HG02678 (cell line): ENCODE results near the gene EMC6.
A peak's percentile ranks its signal among the peaks of the same experiment; 100 is the strongest.

Source experiments
- ATAC-seq: cut with Tn5 transposase; IDR thresholded peaks from one replicate; pipeline ENCODE4 v1.9.1; 2021; ENCODE audit warnings: mild to moderate bottlenecking, moderate library complexity; ENCODE audit not compliant: unreplicated experiment

The EMC6 gene

DNA sequence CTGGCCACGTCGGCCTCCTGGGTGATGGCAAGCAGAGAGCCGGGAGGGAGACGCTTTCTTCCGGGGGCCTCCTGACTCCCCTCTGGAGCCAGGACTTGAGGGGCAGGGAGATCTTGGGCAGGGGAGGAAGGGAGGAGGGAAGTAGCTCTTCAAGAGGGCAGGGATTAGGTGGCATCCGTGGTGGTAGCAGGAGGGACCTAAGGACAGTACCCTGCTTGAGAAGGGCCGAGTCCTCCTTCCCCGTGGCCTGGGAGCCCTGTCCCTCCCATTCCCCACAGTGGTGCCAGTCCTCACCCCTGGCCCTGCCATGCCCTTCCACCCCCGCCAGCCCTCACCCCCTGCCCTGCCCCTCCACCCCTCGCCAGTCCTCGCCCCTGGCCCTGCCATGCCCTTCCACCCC lies 12.8 kb upstream of the EMC6 start:
- no peak for ATAC-seq

DNA sequence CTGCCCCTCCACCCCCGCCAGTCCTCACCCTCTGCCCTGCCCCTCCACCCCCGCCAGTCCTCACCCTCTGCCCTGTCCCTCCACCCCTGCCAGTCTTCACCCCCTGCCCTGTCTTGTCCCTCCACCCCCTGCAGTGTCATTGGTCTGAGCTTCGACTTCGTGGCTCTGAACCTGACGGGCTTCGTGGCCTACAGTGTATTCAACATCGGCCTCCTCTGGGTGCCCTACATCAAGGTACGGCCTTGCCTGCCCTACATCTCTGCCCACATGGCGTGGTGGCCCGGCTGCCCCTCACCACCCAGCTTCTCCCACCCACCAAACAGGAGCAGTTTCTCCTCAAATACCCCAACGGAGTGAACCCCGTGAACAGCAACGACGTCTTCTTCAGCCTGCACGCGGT lies 12.3 kb upstream of the EMC6 start:
- no peak for ATAC-seq

- ATAC-seq: no peak
Observed at GRCh38 chr17:3656755-3657587, 11.6 kb upstream of the EMC6 start.

DNA sequence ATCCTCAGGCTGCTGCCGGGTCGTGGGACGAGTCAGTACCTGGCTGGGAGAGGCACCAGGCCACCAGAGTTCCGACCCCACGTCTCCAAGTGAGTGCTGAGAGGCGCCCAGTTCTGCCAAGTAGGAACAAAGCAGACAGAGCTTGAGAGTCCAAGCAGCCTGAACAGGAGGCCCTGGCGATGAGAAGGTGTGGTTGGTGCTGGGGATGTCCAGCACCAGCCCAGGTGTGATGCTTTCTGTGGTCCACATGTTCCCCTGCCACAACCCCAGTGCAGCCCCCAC lies 11.1 kb upstream of the EMC6 start:
- ATAC-seq: no peak

- ATAC-seq: no peak
Observed at GRCh38 chr17:3657874-3658783, 10.5 kb upstream of the EMC6 start.

DNA sequence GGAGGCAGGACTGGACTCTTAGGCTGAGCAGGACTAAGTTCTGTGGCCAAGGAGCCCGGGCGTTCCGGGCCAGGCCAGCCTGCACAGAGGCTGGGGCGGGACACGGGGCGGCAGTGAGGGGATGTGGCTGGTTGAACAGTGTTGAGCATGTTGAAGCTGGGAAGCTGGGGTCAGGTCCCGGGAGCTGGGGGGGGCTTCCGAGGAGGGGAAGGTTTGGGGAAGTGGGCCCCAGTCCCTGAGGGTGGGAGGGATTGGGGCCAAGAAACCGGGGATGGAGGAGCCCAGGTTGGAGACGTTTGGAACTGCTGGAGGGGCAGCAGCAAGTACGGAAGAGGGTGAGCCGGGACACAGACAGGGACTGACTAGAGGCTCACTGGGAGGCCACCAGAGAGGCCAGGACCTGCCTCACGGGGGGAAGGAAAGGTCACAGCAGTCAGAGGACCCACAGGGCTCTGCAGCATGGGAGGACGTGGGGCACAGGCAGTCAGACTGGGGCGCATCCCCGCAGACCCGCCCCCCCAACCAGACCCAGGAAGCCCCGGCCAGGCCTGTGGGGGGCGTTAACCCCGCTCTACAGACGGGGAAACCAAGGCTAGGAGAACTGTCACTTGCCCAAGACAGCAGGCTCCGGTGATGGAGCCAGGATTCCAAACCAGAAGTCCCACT lies 9.7 kb upstream of the EMC6 start:
- no peak for ATAC-seq

- no peak for ATAC-seq
Observed at GRCh38 chr17:3659541-3660111, 9.0 kb upstream of the EMC6 start.

- ATAC-seq: no peak
Observed at GRCh38 chr17:3660311-3660891, 8.2 kb upstream of the EMC6 start.

DNA sequence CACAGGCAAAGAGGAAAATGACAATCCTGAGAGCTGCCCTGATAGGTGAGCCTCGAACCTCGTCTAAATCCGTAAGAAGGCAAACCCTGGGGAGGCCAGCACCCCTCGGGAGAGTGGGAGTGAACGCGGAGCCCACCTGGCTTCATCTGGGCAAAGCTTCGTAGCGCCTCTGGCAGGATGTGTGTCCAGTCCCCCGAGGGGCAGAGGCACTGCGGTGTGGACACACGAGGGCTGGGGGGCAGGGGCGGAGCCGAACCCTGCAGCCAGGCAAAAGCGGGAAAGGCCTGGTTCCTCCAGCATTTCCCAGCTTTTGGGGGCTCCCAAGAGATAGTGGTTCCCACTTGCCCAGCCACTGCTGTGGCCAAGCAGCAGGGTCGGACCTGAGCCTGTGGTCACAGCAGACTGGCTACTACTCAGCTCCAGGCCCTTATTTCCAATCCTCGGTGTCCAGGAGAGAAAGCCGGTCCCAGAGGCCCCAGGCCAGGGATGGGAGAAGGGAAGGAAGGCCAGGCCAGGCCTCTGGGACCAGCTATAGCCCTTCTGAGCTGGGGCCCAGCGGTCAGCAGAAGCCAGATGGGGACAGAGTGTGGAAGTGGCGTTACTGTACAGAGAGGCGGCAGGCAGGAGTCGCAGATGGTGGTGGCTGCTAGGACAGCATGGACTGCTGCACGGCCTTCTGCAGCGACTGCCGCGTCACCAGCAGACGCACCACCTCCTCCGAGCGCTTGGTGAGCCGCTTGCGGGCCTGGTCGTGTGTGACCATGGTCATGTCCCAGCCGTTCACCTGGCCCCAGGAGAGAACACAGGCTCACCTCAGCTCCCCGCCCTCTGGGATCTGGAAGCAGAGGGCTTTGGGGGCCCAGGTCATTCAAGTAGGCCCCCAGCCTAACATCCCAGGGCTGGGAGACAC lies 5.3 kb upstream of the EMC6 start:
- ATAC-seq: no peak

DNA sequence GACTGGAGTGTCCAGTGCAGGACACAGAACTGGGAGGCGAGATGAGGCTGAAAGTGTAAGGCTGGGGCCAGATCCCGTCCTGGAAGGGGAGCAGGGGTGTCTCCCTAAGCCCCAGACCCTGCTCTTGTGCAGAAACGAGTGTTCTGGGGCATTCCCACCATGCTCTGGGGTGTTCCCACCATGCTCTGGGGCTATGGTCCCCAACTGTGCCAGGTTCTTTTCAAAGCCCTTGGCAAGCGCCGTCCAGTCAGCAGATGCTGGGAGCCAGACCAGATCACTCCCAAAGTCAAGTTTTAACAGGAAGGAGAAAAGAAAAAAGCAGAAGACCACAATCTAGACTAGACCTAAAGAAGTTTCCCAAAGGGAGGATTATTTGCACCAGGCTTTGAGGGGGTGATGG lies 2.8 kb upstream of the EMC6 start:
- ATAC-seq: no peak

- no peak for ATAC-seq
Observed at GRCh38 chr17:3666516-3666915, 2.1 kb upstream of the EMC6 start.

DNA sequence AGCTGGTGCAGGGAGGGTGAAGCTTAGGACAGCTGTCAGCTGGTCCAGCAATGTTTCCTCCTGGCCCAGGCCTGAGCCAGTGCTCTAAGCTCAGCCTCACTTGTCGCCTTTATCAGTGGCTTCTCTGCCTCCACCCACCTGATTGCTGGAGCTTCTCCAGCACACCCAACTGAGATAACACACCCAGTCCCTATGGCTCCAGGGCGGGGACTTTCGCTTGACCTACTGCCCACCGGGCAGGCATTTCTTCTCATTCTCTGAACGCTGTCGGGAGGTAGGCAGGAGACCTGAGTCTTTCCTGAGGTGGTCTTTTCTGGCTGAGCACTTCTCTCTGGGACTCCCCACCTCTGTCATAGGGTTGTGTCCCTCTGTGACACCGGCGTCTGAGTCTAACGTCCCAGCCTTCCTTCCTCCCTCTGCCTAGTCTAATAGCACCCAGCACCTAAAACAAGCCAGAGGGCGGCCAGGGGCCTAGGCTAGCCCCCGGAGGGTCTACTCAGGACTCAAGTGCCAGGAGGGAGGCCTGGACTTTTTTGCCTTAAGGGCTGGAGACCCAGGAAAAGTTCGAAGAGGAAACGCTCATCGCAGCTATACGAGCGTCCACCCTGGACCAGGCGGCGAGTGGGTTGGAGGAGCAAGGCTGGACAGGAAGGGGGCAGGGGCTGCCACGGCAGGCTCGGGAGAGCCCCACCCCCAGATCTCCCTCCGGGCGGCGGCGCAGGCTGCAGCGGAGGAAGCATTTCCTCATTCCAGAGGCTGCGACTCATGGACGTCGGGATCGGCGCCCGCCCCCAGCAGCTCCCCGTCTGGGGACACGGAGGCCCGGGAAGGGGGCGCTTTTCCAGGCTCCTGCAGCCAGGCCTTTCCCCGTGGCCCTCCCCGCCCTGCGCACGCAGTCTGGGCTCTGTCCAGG lies 990 bp upstream of the EMC6 start:
- peak; percentile 1 for ATAC-seq

- no peak for ATAC-seq
Observed at GRCh38 chr17:3669085-3669347, 404 bp downstream of the EMC6 start.

DNA sequence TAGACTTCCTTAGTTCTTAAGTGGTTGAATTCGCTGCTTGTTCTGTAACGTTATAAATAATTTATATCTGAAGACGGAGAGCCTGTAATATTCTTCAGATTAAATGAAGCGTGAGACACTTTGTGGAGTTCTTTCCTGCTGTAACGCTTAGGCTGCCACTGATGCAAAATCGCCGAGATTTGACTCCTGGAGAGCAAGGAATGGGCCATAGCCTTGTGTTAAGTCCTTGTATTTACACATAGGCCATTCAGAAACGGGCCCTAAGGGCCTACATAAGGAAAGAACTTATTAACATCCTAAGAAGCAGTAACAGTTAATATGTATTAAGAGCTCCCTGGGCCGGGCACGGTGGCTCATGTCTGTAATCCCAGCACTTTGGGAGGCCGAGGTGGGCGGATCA lies 936 bp downstream of the EMC6 start:
- ATAC-seq: no peak

DNA sequence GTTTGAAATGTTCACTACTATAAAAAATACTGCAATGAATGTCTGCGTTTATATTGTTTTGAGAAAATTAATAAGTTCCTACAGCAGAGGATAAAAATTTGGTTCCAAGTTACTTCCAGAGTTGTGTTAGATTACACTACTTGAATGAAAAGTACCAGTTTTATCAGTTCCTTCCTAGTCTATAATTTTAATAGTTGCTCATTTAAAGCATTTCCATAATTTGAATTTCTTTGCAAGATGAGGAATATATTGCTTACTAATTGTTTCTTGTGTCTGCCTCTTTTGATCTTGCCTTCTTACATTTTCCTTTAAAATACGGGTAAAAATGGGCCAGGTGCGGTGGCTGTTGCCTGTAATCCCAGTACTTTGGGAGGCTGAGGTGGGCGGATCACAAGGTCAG lies 4.0 kb downstream of the EMC6 start:
- ATAC-seq: no peak

- ATAC-seq: no peak
Observed at GRCh38 chr17:3675886-3676285, 7.3 kb downstream of the EMC6 start.

- ATAC-seq: no peak
Observed at GRCh38 chr17:3678095-3678820, 9.6 kb downstream of the EMC6 start.

DNA sequence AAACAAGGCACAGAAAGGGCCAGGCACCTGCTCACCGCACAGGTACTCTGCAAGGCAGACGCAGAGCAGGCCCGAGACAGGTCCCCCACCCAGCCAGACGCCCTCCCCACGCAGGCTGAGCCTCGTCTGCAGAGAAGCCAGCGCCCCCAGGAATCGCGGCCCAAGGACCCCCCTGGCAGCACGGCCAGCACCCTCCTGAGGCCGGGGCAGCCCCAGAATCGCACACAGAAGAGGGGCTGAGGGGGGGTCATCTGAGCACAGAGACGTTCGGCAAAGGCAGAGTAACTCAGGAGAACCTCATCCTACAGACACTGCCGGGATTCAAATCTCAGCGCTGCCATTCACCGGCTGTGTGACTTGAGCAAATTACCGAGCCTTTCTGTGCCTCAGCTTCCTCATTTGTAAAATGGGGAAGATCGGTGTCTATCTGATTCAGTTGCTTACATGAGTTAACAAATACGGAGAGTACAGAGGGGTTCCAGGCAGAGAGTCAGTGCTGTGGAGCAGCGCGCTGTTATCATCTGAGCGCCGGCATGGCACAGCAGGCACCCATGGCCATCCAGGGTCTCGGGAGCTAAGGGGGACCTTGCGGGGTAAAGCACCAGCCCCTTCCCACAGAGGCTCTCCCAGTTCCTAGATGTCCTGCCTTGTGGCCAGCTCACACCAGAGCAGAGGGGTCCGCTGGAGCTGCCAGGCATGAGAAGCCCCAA lies 10.4 kb downstream of the EMC6 start:
- ATAC-seq: no peak
